Neuron (in vitro differentiated cells): ENCODE data around the gene PAMR1.

Experiments
- H2AFZ ChIP-seq: one replicate; pipeline ENCODE4 v1.6.1; 2013; ENCODE audit warnings: low read depth, mild to moderate bottlenecking, inconsistent platforms, low read length, moderate library complexity
- H3K27me3 ChIP-seq: one replicate; pipeline ENCODE4 v1.6.1; 2013; ENCODE audit warnings: low read length; ENCODE audit not compliant: insufficient read depth
- H3K36me3 ChIP-seq: one replicate; pipeline ENCODE4 v1.6.1; 2013; ENCODE audit warnings: low read length; ENCODE audit not compliant: insufficient read depth
- H3K4me1 ChIP-seq: one replicate; pipeline ENCODE4 v1.6.1; 2013; ENCODE audit warnings: low read length; ENCODE audit not compliant: insufficient read depth
- H3K4me3 ChIP-seq: 2 replicates; pipeline ENCODE4 v1.5.1; 2013; ENCODE audit warnings: mild to moderate bottlenecking, low read length, moderate library complexity
- H3K9me3 ChIP-seq: one replicate; pipeline ENCODE4 v1.6.1; 2013; ENCODE audit warnings: low read length

Gene PAMR1

DNA sequence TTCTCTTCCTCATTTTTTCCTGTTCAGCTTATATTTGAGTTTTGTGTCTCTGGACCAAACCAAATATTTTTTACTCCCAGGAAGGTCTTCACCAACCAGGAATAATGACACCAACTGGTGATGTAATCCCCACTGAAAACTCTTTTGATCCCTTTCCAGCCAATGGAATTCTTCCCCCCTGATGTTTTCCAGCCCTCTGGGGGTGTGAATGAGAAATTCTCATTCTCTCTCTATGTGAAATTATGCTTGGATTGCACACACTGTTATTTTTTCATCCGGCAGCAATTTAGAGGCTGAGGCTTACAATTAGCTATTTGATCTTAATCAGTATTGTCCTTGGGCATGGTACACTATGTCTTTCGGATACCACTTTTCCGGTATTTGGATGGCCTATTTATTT, 66.6 kb downstream of the PAMR1 start:
- H3K9me3 ChIP-seq = no peaks in the 10 kb centered on the region
- peaks cover 11% of the 10 kb centered on the region for H3K4me1 ChIP-seq
- H3K36me3 ChIP-seq = no peaks in the 10 kb centered on the region
- H3K4me3 ChIP-seq = no peak overlapping the region
- H3K27me3 ChIP-seq = peaks cover 4% of the 10 kb centered on the region
- H2AFZ ChIP-seq = no peak overlapping the region

DNA sequence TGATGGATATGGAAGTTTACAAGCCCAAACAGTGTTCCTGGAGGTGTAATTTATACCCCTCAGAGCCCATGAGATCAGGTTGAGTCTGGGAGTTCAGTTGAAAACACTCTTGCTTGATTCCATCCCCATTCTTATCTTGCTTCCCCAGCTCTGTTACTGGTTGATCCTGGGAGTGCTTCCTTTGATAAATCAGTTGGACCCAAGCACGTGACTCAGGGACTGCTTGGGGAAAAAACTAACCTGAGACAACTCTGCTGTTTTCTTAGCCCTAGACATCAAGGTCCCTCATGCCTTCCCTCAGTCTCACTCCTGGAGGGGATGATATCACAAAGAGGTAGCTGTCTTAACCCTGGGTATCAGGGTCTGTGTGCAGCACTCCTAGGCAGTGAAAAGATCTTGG, 71.1 kb downstream of the PAMR1 start:
- Histone ChIP-seq H3K27me3 (peaks cover 4% of the 10 kb centered on the region), H3K36me3 (no peaks in the 10 kb centered on the region), H3K9me3 (no peaks in the 10 kb centered on the region), H3K4me1 (no peaks in the 10 kb centered on the region), H2AFZ (no peak overlapping the region), H3K4me3 (no peak overlapping the region)

GRCh38 chr11:35436581-35437250, 88.7 kb downstream of the PAMR1 start:
- Histone ChIP-seq H3K27me3 (no peaks in the 10 kb centered on the region), H3K9me3 (no peaks in the 10 kb centered on the region), H2AFZ (no peak overlapping the region)

GRCh38 chr11:35433588-35433987, 91.8 kb downstream of the PAMR1 start:
- Histone ChIP-seq H2AFZ (no peak overlapping the region), H3K4me1 (no peaks in the 10 kb centered on the region)

More at GRCh38 chr11:35436581-35437250, 88.7 kb downstream of the PAMR1 start:
- H3K4me3 ChIP-seq = no peak overlapping the region
- H3K36me3 ChIP-seq = no peaks in the 10 kb centered on the region
- H3K4me1 ChIP-seq = no peaks in the 10 kb centered on the region

GRCh38 chr11:35432464-35432863, 93.0 kb downstream of the PAMR1 start:
- Histone ChIP-seq H3K9me3 (no peaks in the 10 kb centered on the region), H2AFZ (no peak overlapping the region), H3K36me3 (no peaks in the 10 kb centered on the region), H3K4me3 (no peak overlapping the region), H3K27me3 (no peaks in the 10 kb centered on the region), H3K4me1 (no peaks in the 10 kb centered on the region)

More at GRCh38 chr11:35433588-35433987, 91.8 kb downstream of the PAMR1 start:
- no peaks in the 10 kb centered on the region for H3K36me3 ChIP-seq
- H3K9me3 ChIP-seq = no peaks in the 10 kb centered on the region
- no peaks in the 10 kb centered on the region for H3K27me3 ChIP-seq
- no peak overlapping the region for H3K4me3 ChIP-seq

DNA sequence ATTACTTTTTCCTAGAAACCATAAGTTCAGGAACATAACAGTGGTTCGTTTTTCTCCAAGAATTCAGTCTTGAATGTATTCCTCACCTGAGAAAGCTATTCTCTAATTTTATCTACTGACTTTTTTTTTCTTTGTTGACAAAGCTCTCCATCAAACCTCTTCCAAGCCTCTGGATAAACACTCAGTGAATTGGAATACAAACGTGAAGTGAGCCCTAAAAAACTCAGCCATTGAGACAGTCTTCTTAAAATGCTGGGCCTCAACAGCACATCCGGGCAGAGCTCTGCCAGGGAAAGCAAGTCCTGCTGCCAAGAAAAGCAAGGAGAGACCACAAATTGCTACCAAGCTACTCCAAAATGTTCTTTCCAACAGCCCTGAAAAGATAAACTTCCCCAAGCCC, 98.3 kb downstream of the PAMR1 start:
- peaks cover 13% of the 10 kb centered on the region for H3K27me3 ChIP-seq
- no peaks in the 10 kb centered on the region for H3K9me3 ChIP-seq
- H3K36me3 ChIP-seq = no peaks in the 10 kb centered on the region
- peaks cover 9% of the 10 kb centered on the region for H3K4me1 ChIP-seq
- H2AFZ ChIP-seq = no peak overlapping the region
- H3K4me3 ChIP-seq = no peak overlapping the region

DNA sequence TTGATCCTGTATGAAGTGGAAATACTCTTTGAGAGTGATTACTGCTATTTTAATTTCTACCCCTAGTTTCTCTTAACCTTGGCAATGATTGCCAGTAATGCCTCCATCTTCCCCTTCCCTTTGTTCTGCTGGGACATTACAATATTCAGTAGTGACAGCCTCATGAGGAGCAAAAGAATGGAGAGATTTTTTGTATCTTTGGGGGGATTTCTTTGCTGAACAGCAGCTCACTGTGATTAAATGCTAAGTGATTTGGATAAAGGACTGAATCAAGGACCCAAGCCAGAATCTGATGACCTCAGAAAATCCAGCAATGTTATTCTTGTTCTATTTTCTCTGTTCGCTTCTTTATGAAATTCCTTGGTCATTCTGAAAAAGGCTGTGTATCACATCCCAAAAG, 99.1 kb downstream of the PAMR1 start:
- H3K4me1 ChIP-seq = peaks cover 9% of the 10 kb centered on the region
- peak overlapping the region; percentile 62 for H2AFZ ChIP-seq
- no peaks in the 10 kb centered on the region for H3K36me3 ChIP-seq
- H3K27me3 ChIP-seq = peaks cover 19% of the 10 kb centered on the region
- no peak overlapping the region for H3K4me3 ChIP-seq
- no peaks in the 10 kb centered on the region for H3K9me3 ChIP-seq

GRCh38 chr11:35425603-35426212, 99.7 kb downstream of the PAMR1 start:
- Histone ChIP-seq H3K4me1 (peaks cover 9% of the 10 kb centered on the region), H3K4me3 (no peak overlapping the region), H3K9me3 (no peaks in the 10 kb centered on the region), H3K36me3 (no peaks in the 10 kb centered on the region), H3K27me3 (peaks cover 26% of the 10 kb centered on the region), H2AFZ (no peak overlapping the region)

- no peak overlapping the region for H2AFZ ChIP-seq
- H3K4me1 ChIP-seq = peaks cover 18% of the 10 kb centered on the region
- H3K36me3 ChIP-seq = no peaks in the 10 kb centered on the region
- H3K9me3 ChIP-seq = no peaks in the 10 kb centered on the region
- H3K27me3 ChIP-seq = peaks cover 33% of the 10 kb centered on the region
- H3K4me3 ChIP-seq = no peak overlapping the region
Observed at GRCh38 chr11:35424157-35424940, 101.1 kb downstream of the PAMR1 start.

- peaks cover 24% of the 10 kb centered on the region for H3K4me1 ChIP-seq
- H3K27me3 ChIP-seq = peaks cover 66% of the 10 kb centered on the region
- peak overlapping the region; percentile 57 for H3K4me3 ChIP-seq
Observed at GRCh38 chr11:35420371-35420770, 105.0 kb downstream of the PAMR1 start.

DNA sequence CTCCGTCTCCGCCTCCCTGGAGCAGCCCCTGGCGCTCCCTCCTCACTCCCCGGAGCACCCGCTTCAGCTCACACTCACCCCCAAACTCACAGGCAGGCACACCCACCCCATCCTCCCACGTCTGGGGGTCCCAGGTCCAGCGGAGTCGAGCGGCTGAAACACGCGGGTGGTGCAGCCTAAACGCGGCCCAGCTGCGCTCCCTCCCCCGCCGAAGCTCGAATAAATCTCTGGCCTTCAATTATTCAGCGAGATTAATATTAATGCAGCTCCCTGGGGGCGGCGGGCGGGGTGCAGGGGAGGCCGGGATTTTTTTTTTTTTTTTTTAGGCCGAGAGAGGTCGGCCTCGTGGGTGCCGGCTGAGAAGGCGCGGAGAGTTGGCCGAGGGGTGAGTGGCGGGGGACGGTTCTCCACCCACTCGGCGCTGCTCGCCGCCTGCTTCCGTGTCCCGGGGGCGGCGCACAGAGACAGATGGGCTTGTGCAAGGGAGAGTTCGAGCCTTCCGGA, 105.5 kb downstream of the PAMR1 start:
- no peaks in the 10 kb centered on the region for H3K9me3 ChIP-seq
- H3K36me3 ChIP-seq = no peaks in the 10 kb centered on the region
- H2AFZ ChIP-seq = peak overlapping the region; percentile 97
- peaks cover 26% of the 10 kb centered on the region for H3K4me1 ChIP-seq
- peaks cover 70% of the 10 kb centered on the region for H3K27me3 ChIP-seq
- H3K4me3 ChIP-seq = peak overlapping the region; percentile 57

More at GRCh38 chr11:35420371-35420770, 105.0 kb downstream of the PAMR1 start:
- H3K36me3 ChIP-seq = no peaks in the 10 kb centered on the region
- peak overlapping the region; percentile 97 for H2AFZ ChIP-seq
- H3K9me3 ChIP-seq = no peaks in the 10 kb centered on the region

GRCh38 chr11:35419184-35419829, 106.1 kb downstream of the PAMR1 start, which contains the start of gene SLC1A2:
SLC1A2 (minus strand) TSS chr11:35419558; CDS start chr11:35418966, 592 bp downstream.
- Histone ChIP-seq H3K27me3 (peaks cover 72% of the 10 kb centered on the region), H3K4me3 (peak within 1 kb of the TSS; percentile 57), H2AFZ (peak within 1 kb of the TSS; percentile 97), H3K36me3 (no peaks in the 10 kb centered on the region), H3K4me1 (peaks cover 32% of the 10 kb centered on the region), H3K9me3 (no peaks in the 10 kb centered on the region)
